Measurements from ENCODE around the gene LYRM1.
"Not testable (repeated sequence)": the region's sequence is repeated elsewhere in the genome, so short reads cannot be mapped to it uniquely, and the experiment has no call there.

Gene LYRM1

DNA sequence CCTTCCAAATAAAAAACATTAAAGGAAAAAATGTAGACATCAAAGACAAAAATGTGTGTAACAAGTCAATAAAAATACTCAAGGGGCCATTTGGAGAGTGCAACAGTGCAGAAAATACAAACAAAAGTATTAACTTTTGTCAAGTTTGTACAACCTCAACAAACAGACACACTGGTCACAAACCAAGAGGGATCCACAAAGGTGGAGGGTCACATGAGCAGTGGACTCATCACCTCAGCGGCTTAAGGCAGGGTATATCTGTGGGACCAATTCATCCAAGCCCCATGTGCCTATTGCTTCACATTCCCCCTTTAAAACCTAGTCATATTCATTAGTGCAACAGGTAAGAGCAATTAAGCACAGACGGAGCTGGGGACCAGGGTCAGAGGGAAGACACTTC lies 45.6 kb upstream of the LYRM1 start:
- intact Hi-C loops (cut with DNase I; ENCODE audit: low total_unique reads), result no loop called here
- Histone ChIP-seq H3K27ac (no peak overlapping the region), H3K9me3 (no peaks in the 10 kb centered on the region), H3K27me3 (no peaks in the 10 kb centered on the region), H3K4me3 (no peak overlapping the region), H3K36me3 (peaks cover 4 to 11% (median 7%) of the 10 kb centered on the region in 3 donors), H3K4me1 (peaks cover 9 to 82% (median 52%) of the 10 kb centered on the region in 4 donors)
- TF ChIP-seq, protein P1, sequence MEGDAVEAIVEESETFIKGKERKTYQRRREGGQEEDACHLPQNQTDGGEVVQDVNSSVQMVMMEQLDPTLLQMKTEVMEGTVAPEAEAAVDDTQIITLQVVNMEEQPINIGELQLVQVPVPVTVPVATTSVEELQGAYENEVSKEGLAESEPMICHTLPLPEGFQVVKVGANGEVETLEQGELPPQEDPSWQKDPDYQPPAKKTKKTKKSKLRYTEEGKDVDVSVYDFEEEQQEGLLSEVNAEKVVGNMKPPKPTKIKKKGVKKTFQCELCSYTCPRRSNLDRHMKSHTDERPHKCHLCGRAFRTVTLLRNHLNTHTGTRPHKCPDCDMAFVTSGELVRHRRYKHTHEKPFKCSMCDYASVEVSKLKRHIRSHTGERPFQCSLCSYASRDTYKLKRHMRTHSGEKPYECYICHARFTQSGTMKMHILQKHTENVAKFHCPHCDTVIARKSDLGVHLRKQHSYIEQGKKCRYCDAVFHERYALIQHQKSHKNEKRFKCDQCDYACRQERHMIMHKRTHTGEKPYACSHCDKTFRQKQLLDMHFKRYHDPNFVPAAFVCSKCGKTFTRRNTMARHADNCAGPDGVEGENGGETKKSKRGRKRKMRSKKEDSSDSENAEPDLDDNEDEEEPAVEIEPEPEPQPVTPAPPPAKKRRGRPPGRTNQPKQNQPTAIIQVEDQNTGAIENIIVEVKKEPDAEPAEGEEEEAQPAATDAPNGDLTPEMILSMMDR (IDR thresholded peaks at IDR 0.05), result no peak
- no peak for DNase-seq

DNA sequence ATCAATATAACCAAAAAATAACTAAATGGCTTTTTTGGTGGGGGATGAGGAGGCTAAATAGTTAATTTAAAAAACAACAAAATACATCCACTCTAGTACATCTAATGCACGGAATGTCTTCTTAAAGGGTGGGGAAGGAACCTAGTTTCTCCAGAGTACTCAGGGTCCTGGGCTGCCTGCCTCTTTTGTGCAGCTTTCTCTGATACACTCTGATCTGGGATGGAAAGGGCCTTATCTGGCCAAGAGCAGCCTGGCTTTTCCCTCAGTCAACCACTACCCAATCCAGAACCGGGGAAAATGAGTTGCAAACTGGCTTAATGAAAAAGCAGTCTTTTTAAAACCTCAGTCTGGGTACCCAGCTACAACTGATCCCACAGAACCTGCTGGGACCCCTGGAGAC lies 43.3 kb upstream of the LYRM1 start:
- intact Hi-C loops (cut with DNase I; ENCODE audit: low total_unique reads), result no loop called here
- Histone ChIP-seq H3K9me3 (no peaks in the 10 kb centered on the region), H3K27ac (peak overlapping the region; percentile 15 to 56), H3K4me1 (peaks cover 6 to 82% (median 47%) of the 10 kb centered on the region in 4 donors), H3K36me3 (peaks cover 9 to 32% (median 22%) of the 10 kb centered on the region in 3 donors), H3K4me3 (no peak overlapping the region), H3K27me3 (no peaks in the 10 kb centered on the region)
- no peak for DNase-seq
- TF ChIP-seq, protein P1 (IDR thresholded peaks at IDR 0.05), result no peak

DNA sequence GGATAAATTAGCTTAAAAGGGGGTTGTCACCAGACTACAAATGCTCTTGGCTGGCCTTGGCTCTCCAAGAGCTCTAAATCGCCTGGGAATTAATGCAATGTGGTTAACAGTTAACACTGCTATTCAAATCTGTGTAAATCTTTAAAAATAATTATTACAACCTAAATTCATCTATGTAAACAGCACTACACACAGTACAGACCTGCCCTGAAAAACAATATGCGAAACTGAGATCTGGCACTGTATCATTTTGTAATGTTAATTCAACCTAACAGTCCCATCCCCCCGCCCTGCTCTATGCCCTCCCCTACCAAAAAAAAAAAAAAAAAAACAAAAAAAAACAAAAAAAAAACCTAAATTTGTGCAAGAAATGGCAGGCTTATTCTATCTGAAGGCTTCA lies 41.3 kb upstream of the LYRM1 start:
- H3K4me3 ChIP-seq, result no peak overlapping the region
- peak overlapping the region in 1 of 2 donors; percentile 63 for H3K27ac ChIP-seq
- peaks cover 6 to 81% (median 40%) of the 10 kb centered on the region in 4 donors for H3K4me1 ChIP-seq
- peaks cover 9 to 34% (median 24%) of the 10 kb centered on the region in 3 donors for H3K36me3 ChIP-seq
- DNase-seq, result no peak
- H3K9me3 ChIP-seq, result no peaks in the 10 kb centered on the region
- H3K27me3 ChIP-seq, result no peaks in the 10 kb centered on the region
- intact Hi-C loops (cut with DNase I; ENCODE audit: low total_unique reads), result no loop called here
- TF ChIP-seq, protein P1 (IDR thresholded peaks at IDR 0.05), result no peak

DNA sequence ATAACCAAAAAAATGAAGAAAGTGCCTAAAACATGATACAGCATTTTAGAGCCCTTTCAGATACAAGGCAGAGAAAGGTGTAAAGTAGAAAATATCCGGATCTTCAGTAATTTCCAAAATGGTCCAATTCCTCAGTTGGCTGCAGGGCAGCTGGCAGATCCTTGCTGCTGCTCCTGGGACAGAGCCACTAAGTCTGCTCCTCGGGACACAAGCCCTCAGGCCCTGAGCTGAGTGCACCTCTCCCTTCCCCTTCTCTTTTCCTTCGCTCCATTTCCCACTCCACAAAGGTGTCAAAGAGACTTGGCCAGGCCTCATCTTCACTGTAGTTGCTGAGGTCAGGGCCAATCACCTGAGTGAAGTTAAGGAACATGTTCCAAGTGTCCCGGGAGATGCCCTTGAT lies 40.9 kb upstream of the LYRM1 start:
- H3K4me1 ChIP-seq, result peaks cover 6 to 81% (median 41%) of the 10 kb centered on the region in 4 donors
- intact Hi-C loops (cut with DNase I; ENCODE audit: low total_unique reads), result no loop called here
- H3K36me3 ChIP-seq, result peaks cover 9 to 34% (median 24%) of the 10 kb centered on the region in 3 donors
- no peaks in the 10 kb centered on the region for H3K9me3 ChIP-seq
- H3K27ac ChIP-seq, result peak overlapping the region; percentile 63 to 67
- H3K4me3 ChIP-seq, result no peak overlapping the region
- no peaks in the 10 kb centered on the region for H3K27me3 ChIP-seq
- TF ChIP-seq, protein P1 (IDR thresholded peaks at IDR 0.05), result no peak
- no peak for DNase-seq

DNA sequence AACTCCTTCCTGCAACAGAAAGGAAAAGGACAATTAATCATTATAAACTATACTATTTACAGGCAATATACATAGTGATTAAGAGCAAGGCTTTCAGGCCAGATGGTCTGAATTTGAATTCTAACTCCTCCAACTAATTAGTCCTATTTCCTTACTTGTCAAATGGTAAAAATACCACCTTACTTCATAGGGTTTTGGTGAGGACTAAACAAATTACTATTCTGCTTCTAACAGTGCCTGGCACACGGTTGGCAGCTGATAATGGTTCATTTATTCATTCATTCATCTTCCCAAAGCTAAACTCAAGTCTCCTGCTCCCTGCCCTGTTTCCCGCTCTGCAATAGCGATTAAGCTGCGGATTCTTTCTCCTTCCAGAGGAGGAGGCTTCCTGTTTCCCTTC lies 40.2 kb upstream of the LYRM1 start:
- Histone ChIP-seq H3K4me1 (peaks cover 6 to 88% (median 44%) of the 10 kb centered on the region in 4 donors), H3K9me3 (no peaks in the 10 kb centered on the region), H3K36me3 (peaks cover 6 to 29% (median 20%) of the 10 kb centered on the region in 3 donors), H3K27ac (peak overlapping the region; percentile 63 to 67), H3K27me3 (no peaks in the 10 kb centered on the region), H3K4me3 (no peak overlapping the region)
- TF ChIP-seq, protein P1 (IDR thresholded peaks at IDR 0.05), result no peak
- no peak for DNase-seq
- intact Hi-C loops (cut with DNase I; ENCODE audit: low total_unique reads), result no loop called here

DNA sequence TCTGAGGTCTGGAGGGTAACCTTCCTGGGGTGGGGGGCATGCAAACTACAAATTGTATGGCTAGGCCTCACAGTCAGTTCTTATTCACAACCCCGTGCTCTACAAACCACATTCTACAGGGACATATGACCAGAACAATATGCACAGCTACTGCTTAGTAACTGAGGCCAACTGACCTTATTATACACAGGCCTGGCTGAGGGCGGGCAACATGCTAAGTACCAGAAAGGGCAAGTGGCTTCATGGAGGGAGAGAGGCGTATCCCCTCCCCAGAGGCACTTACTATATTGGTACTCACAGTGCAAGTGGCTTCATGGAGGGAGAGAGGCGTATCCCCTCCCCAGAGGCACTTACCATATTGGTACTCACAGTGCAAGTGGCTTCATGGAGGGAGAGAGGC lies 39.6 kb upstream of the LYRM1 start:
- DNase-seq; H3K9me3 ChIP-seq; intact Hi-C loops (cut with DNase I; ENCODE audit: low total_unique reads); H3K4me3 ChIP-seq; H3K27me3 ChIP-seq: not testable (repeated sequence)
- Histone ChIP-seq H3K4me1 (peaks cover 6 to 92% (median 50%) of the 10 kb centered on the region in 4 donors), H3K36me3 (peaks cover 6 to 27% (median 17%) of the 10 kb centered on the region in 3 donors), H3K27ac (peak overlapping the region; percentile 63 to 67)

Measured in tibial artery (tissue), 4 donors.